Mesendoderm (in vitro differentiated cells): Measurements from ENCODE around the gene YIPF3. TPM values are rescaled to one million over a fixed set of nuclear protein-coding genes. Genes with fewer than 3 reads are reported as not detected.

Source experiments
- DNase-seq: peaks from one replicate; pipeline ENCODE4 v3.0.0; 2013
- H2AK5ac ChIP-seq: 2 replicates; pipeline ENCODE4 v1.6.1; 2013; ENCODE audit warnings: low read length, inconsistent platforms
- H2BK120ac ChIP-seq: 2 replicates; pipeline ENCODE4 v1.6.1; 2013; ENCODE audit warnings: low read depth, mild to moderate bottlenecking, low read length, moderate library complexity, mixed read lengths
- H2BK15ac ChIP-seq: replicated peaks from 2 replicates; pipeline ENCODE4 v1.6.1; 2013; ENCODE audit warnings: low read depth, mild to moderate bottlenecking, moderate library complexity
- H2BK5ac ChIP-seq: 2 replicates; pipeline ENCODE4 v1.6.1; 2013; ENCODE audit warnings: low read length, inconsistent platforms
- H3K18ac ChIP-seq: 2 replicates; pipeline ENCODE4 v1.6.1; 2013; ENCODE audit warnings: mild to moderate bottlenecking, low read length, mixed read lengths
- H3K23ac ChIP-seq: one replicate; pipeline ENCODE4 v1.6.1; 2013; ENCODE audit warnings: low read length
- H3K27ac ChIP-seq: 2 replicates; pipeline ENCODE4 v1.5.1; 2013; ENCODE audit warnings: low read depth, mild to moderate bottlenecking, inconsistent platforms, low read length, moderate library complexity
- H3K27me3 ChIP-seq: 2 replicates; pipeline ENCODE4 v1.6.1; 2013; ENCODE audit warnings: low read length, control low read depth, mild to moderate bottlenecking, inconsistent platforms; ENCODE audit not compliant: insufficient read depth, poor library complexity
- H3K36me3 ChIP-seq: 2 replicates; pipeline ENCODE4 v1.6.1; 2013; ENCODE audit warnings: low read length, inconsistent platforms; ENCODE audit not compliant: control insufficient read depth, insufficient read depth
- H3K4ac ChIP-seq: one replicate; pipeline ENCODE4 v1.6.1; 2013; ENCODE audit warnings: low read depth, mild to moderate bottlenecking, low read length, moderate library complexity
- H3K4me1 ChIP-seq: 2 replicates; pipeline ENCODE4 v1.6.1; 2013; ENCODE audit warnings: low read depth, low read length, inconsistent platforms; ENCODE audit not compliant: control insufficient read depth
- H3K4me2 ChIP-seq: 2 replicates; pipeline ENCODE4 v1.6.1; 2013; ENCODE audit warnings: low read length
- H3K4me3 ChIP-seq: 2 replicates; pipeline ENCODE4 v1.5.1; 2013; ENCODE audit warnings: mild to moderate bottlenecking, low read length
- H3K56ac ChIP-seq: one replicate; pipeline ENCODE4 v1.6.1; 2013; ENCODE audit warnings: low read length
- H3K79me1 ChIP-seq: 2 replicates; pipeline ENCODE4 v1.6.1; 2013; ENCODE audit warnings: low read length, inconsistent platforms
- H3K79me2 ChIP-seq: 2 replicates; pipeline ENCODE4 v1.6.1; 2013; ENCODE audit warnings: mild to moderate bottlenecking, low read length; ENCODE audit not compliant: control insufficient read depth, insufficient read depth
- H3K9ac ChIP-seq: 2 replicates; pipeline ENCODE4 v1.6.1; 2013; ENCODE audit warnings: low read length, inconsistent platforms
- H4K5ac ChIP-seq: one replicate; pipeline ENCODE4 v1.6.1; 2013; ENCODE audit warnings: low read length
- H4K8ac ChIP-seq: one replicate; pipeline ENCODE4 v1.6.1; 2013; ENCODE audit warnings: low read depth, mild to moderate bottlenecking, control low read depth, low read length, moderate library complexity
- WGBS: extraction: QIAGEN DNeasy Blood & Tissue Kit; methylation state at CpG from one replicate; pipeline ENCODE4 v1.1.7; 2013; ENCODE audit warnings: low lambda C conversion rate, missing lambda C conversion rate; ENCODE audit not compliant: insufficient coverage; ENCODE audit errors: extremely low coverage; 5-methylcytosine and 5-hydroxymethylcytosine counted together
- small RNA-seq: library from polyadenylated mRNA; stranded (forward); fragments of <200 nt; extraction: miRNeasy Mini kit (QIAGEN cat#:217004); gene quantifications from one replicate; pipeline ENCODE3, GENCODE V24; 2013; ENCODE audit not compliant: insufficient read depth

The YIPF3 gene

GRCh38 chr6:43464337-43464736 lies 52.4 kb downstream of the YIPF3 start:
- Histone ChIP-seq H3K27ac (no peak overlapping the region), H3K56ac (no peak overlapping the region), H3K4me2 (no peak overlapping the region), H3K18ac (no peak overlapping the region), H3K36me3 (no peaks in the 10 kb centered on the region), H2BK120ac (no peak overlapping the region), H2AK5ac (no peak overlapping the region), H3K4ac (no peak overlapping the region), H4K8ac (no peak overlapping the region), H3K9ac (no peak overlapping the region), H2BK5ac (no peak overlapping the region), H4K5ac (no peak overlapping the region), H3K4me1 (peaks cover 3% of the 10 kb centered on the region), H3K23ac (no peak overlapping the region), H3K27me3 (no peaks in the 10 kb centered on the region), H2BK15ac (no peak overlapping the region), H3K4me3 (no peak overlapping the region), H3K79me1 (no peaks in the 10 kb centered on the region), H3K79me2 (no peaks in the 10 kb centered on the region)
- no peak for DNase-seq
- WGBS: no CpG with 5 or more reads among the region's 8 CpGs

GRCh38 chr6:43461936-43462335 lies 54.8 kb downstream of the YIPF3 start:
- H3K27me3 ChIP-seq: no peaks in the 10 kb centered on the region
- no peaks in the 10 kb centered on the region for H3K4me1 ChIP-seq
- no peak overlapping the region for H3K4me3 ChIP-seq
- H2BK15ac ChIP-seq: no peak overlapping the region
- no peak overlapping the region for H3K23ac ChIP-seq
- no peaks in the 10 kb centered on the region for H3K79me2 ChIP-seq
- no peak overlapping the region for H2AK5ac ChIP-seq
- WGBS: no CpG with 5 or more reads among the region's 5 CpGs
- H3K79me1 ChIP-seq: no peaks in the 10 kb centered on the region
- no peak overlapping the region for H3K27ac ChIP-seq
- H2BK5ac ChIP-seq: no peak overlapping the region
- no peak overlapping the region for H4K8ac ChIP-seq
- H4K5ac ChIP-seq: no peak overlapping the region
- DNase-seq: no peak
- no peak overlapping the region for H3K18ac ChIP-seq
- H3K4me2 ChIP-seq: no peak overlapping the region
- no peak overlapping the region for H3K4ac ChIP-seq
- H2BK120ac ChIP-seq: no peak overlapping the region
- no peaks in the 10 kb centered on the region for H3K36me3 ChIP-seq
- no peak overlapping the region for H3K9ac ChIP-seq
- H3K56ac ChIP-seq: no peak overlapping the region

Small RNA genes lying within 50 kb of the gene (small RNA-seq; reads per million reads assigned to genes)
- gene RF00426: not detected
- not detected for gene RNU6-1113P
